ENCODE data around the gene TCTN3.

DNA sequence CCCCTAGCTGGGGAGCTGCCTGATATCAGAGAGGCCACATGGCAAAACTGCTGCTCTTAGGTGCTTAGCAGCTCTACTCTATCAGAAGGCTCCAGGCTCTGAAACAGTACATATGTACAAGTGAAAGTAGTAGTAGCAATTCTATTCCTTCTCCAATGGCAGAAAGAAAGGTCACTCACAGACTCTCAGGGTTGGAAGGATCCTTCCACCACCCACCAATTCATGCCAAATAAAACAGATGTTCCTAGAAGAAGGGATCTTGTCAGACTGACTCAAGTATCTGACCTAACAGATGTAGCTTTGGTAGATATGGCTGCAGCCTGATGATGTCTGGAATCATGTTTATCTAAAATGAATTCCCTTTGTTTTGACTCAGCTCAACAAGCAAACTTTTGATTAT is 29.2 kb downstream of the TCTN3 start:
- TF ChIP-seq CHD4 (IDR thresholded peaks at IDR 0.05) (no peak), MEF2A (IDR thresholded peaks at IDR 0.05; ENCODE audit: insufficient read depth, low read depth, low read length) (no peak), NRF1 (conservative IDR thresholded peaks at IDR 0.05; ENCODE audit: low read depth, low read length) (no peak), CTCF (IDR thresholded peaks at IDR 0.05 in 2 of 3, conservative IDR thresholded peaks at IDR 0.05 in 1 of 3; ENCODE audit: control insufficient read depth in 2 of 3, extremely low read depth in 1 of 3, insufficient read depth in 1 of 3, low read depth in 3 of 3, low read length in 3 of 3) (no peak), BCL3 (IDR thresholded peaks at IDR 0.05; ENCODE audit: borderline replicate concordance, insufficient read depth, low read depth, low read length, poor library complexity, severe bottlenecking) (no peak), ESRRA (IDR thresholded peaks at IDR 0.05; ENCODE audit: low read length) (no peak)

Measured in GM12878 (cell line).